GM19035 (cell line): ENCODE data around the gene SUV39H2.
"Not testable (repeated sequence)": the region's sequence is repeated elsewhere in the genome, so short reads cannot be mapped to it uniquely, and the experiment has no call there.

Experiments
- ATAC-seq: cut with Tn5 transposase; IDR thresholded peaks from one replicate; pipeline ENCODE4 v1.9.1; 2021; ENCODE audit not compliant: unreplicated experiment

Gene SUV39H2

GRCh38 chr10:14878266-14879123, at the start of gene SUV39H2:
SUV39H2 (plus strand) TSS chr10:14878866; CDS start chr10:14878889, 23 bp downstream.
- peak; percentile 92 for ATAC-seq

GRCh38 chr10:14833106-14833505, 45.6 kb upstream of the SUV39H2 start:
- ATAC-seq: no peak

- ATAC-seq: no peak
Measured at GRCh38 chr10:14836208-14836607, 42.5 kb upstream of the SUV39H2 start.

GRCh38 chr10:14837003-14837756, 41.5 kb upstream of the SUV39H2 start:
- ATAC-seq: no peak

- peak; percentile 94 for ATAC-seq
Measured at GRCh38 chr10:14837757-14838581, 40.7 kb upstream of the SUV39H2 start, which contains the start of the genes CDNF, HSPA14 and MSANTD7. CDNF (minus strand) TSS chr10:14838037; CDS start chr10:14837946, 91 bp downstream. HSPA14 (plus strand) TSS chr10:14838306; CDS start chr10:14838403, 97 bp downstream. MSANTD7 (plus strand) TSS chr10:14838306; CDS start chr10:14842285, 3,979 bp downstream.

GRCh38 chr10:14838582-14839304, 39.9 kb upstream of the SUV39H2 start:
- ATAC-seq: peak; percentile 15

- no peak for ATAC-seq
Measured at GRCh38 chr10:14839305-14839695, 39.4 kb upstream of the SUV39H2 start.

- ATAC-seq: no peak
Measured at GRCh38 chr10:14840178-14840577, 38.5 kb upstream of the SUV39H2 start.

GRCh38 chr10:14843327-14843988, 35.2 kb upstream of the SUV39H2 start:
- no peak for ATAC-seq

GRCh38 chr10:14844948-14845347, 33.7 kb upstream of the SUV39H2 start:
- ATAC-seq: no peak

GRCh38 chr10:14852236-14852635, 26.4 kb upstream of the SUV39H2 start:
- ATAC-seq: no peak

GRCh38 chr10:14855453-14855852, 23.2 kb upstream of the SUV39H2 start:
- no peak for ATAC-seq

- ATAC-seq: no peak
Measured at GRCh38 chr10:14858338-14858960, 20.2 kb upstream of the SUV39H2 start.

- no peak for ATAC-seq
Measured at GRCh38 chr10:14859043-14859442, 19.6 kb upstream of the SUV39H2 start.

GRCh38 chr10:14859775-14860174, 18.9 kb upstream of the SUV39H2 start:
- ATAC-seq: no peak

- ATAC-seq: no peak
Measured at GRCh38 chr10:14860791-14861190, 17.9 kb upstream of the SUV39H2 start.

GRCh38 chr10:14864466-14864865, 14.2 kb upstream of the SUV39H2 start:
- ATAC-seq: not testable (repeated sequence)

- not testable (repeated sequence) for ATAC-seq
Measured at GRCh38 chr10:14864871-14865270, 13.8 kb upstream of the SUV39H2 start.

- no peak for ATAC-seq
Measured at GRCh38 chr10:14873090-14873760, 5.4 kb upstream of the SUV39H2 start.
